Neuronal stem cell (in vitro differentiated cells): ENCODE results near the gene NHLRC4.

Experiments
- DNase-seq: peaks from one replicate; pipeline ENCODE4 v3.0.0-alpha.2; 2013; ENCODE audit warnings: low spot score
- H2AFZ ChIP-seq: one replicate; pipeline ENCODE4 v1.6.1; 2013; ENCODE audit warnings: mild to moderate bottlenecking, low read length, inconsistent platforms
- H2AK5ac ChIP-seq: 2 replicates; pipeline ENCODE4 v1.6.1; 2013; ENCODE audit warnings: low read depth, mild to moderate bottlenecking, inconsistent platforms, low read length, moderate library complexity, mixed read lengths
- H2BK120ac ChIP-seq: 2 replicates; pipeline ENCODE4 v1.6.1; 2013; ENCODE audit warnings: low read depth, mild to moderate bottlenecking, inconsistent platforms, low read length, moderate library complexity, mixed read lengths
- H2BK12ac ChIP-seq: one replicate; pipeline ENCODE4 v1.6.1; 2013; ENCODE audit warnings: low read length, inconsistent platforms
- H2BK15ac ChIP-seq: 2 replicates; pipeline ENCODE4 v1.6.1; 2013; ENCODE audit warnings: mild to moderate bottlenecking, low read length, inconsistent platforms, mixed read lengths
- H2BK5ac ChIP-seq: one replicate; pipeline ENCODE4 v1.6.1; 2013; ENCODE audit warnings: inconsistent platforms, mild to moderate bottlenecking, low read length, moderate library complexity
- H3K14ac ChIP-seq: one replicate; pipeline ENCODE4 v1.6.1; 2013; ENCODE audit warnings: low read length, inconsistent platforms
- H3K18ac ChIP-seq: 2 replicates; pipeline ENCODE4 v1.6.1; 2013; ENCODE audit warnings: low read length, inconsistent platforms
- H3K23ac ChIP-seq: 2 replicates; pipeline ENCODE4 v1.6.1; 2013; ENCODE audit warnings: low read depth, mild to moderate bottlenecking, mixed read lengths, low read length, inconsistent platforms; ENCODE audit not compliant: poor library complexity
- H3K27ac ChIP-seq: replicated peaks from 3 replicates; pipeline ENCODE4 v1.5.1; 2013; ENCODE audit warnings: low read length, inconsistent platforms
- H3K27me3 ChIP-seq, 3 experiments: 2 replicates each; pipeline ENCODE4 v1.6.1; 2013; ENCODE audit warnings: low read length in 3 of 3, mild to moderate bottlenecking in 2 of 3, inconsistent platforms in 1 of 3, low read depth in 1 of 3, mixed read lengths in 1 of 3, moderate library complexity in 1 of 3; ENCODE audit not compliant: control insufficient read depth in 3 of 3, insufficient read depth in 3 of 3
- H3K36me3 ChIP-seq, 2 donors: replicated peaks in 1 of 2; 2 replicates each; pipeline ENCODE4 v1.6.1; 2013; ENCODE audit warnings: low read length in 2 of 2; ENCODE audit not compliant: control insufficient read depth in 2 of 2, insufficient read depth in 2 of 2
- H3K4ac ChIP-seq: 2 replicates; pipeline ENCODE4 v1.6.1; 2013; ENCODE audit warnings: inconsistent platforms, mild to moderate bottlenecking, low read length, moderate library complexity
- H3K4me1 ChIP-seq, 2 donors: 1 replicate in 1 of 2; 2 replicates in 1 of 2; pipeline ENCODE4 v1.6.1; 2013; ENCODE audit warnings: low read length in 2 of 2, low read depth in 1 of 2; ENCODE audit not compliant: control insufficient read depth in 2 of 2, insufficient read depth in 1 of 2
- H3K4me2 ChIP-seq: one replicate; pipeline ENCODE4 v1.6.1; 2013; ENCODE audit warnings: mild to moderate bottlenecking, low read length, inconsistent platforms; ENCODE audit not compliant: insufficient read depth, poor library complexity, severe bottlenecking
- H3K4me3 ChIP-seq, 2 donors: 2 replicates each; pipeline ENCODE4 v1.5.1; 2013; ENCODE audit warnings: low read length in 2 of 2, mild to moderate bottlenecking in 2 of 2, inconsistent platforms in 1 of 2, moderate library complexity in 1 of 2
- H3K79me1 ChIP-seq: one replicate; pipeline ENCODE4 v1.6.1; 2013; ENCODE audit warnings: low read depth, mild to moderate bottlenecking, inconsistent platforms, low read length, moderate library complexity
- H3K9ac ChIP-seq: one replicate; pipeline ENCODE4 v1.6.1; 2013; ENCODE audit warnings: mild to moderate bottlenecking, low read depth, low read length, inconsistent platforms; ENCODE audit not compliant: poor library complexity
- H3K9me3 ChIP-seq, 2 donors: replicated peaks in 1 of 2; 2 replicates each; pipeline versions ENCODE3 to v1.6.1; 2013; ENCODE audit warnings: low read length in 2 of 2, mild to moderate bottlenecking in 2 of 2, inconsistent platforms in 1 of 2, low read depth in 1 of 2, mixed read lengths in 1 of 2, moderate library complexity in 1 of 2; ENCODE audit not compliant: control insufficient read depth in 2 of 2, insufficient read depth in 1 of 2
- H4K8ac ChIP-seq: one replicate; pipeline ENCODE4 v1.6.1; 2013; ENCODE audit warnings: low read depth, mild to moderate bottlenecking, inconsistent platforms, low read length, moderate library complexity
- H4K91ac ChIP-seq: one replicate; pipeline ENCODE4 v1.6.1; 2013; ENCODE audit warnings: low read length, low read depth, mild to moderate bottlenecking, inconsistent platforms; ENCODE audit not compliant: poor library complexity
- WGBS, 2 donors: extraction: QIAGEN DNeasy Blood & Tissue Kit; methylation state at CpG; one replicate each; pipeline ENCODE4 v1.1.7; 2013; ENCODE audit warnings: missing lambda C conversion rate in 2 of 2, mixed read lengths in 1 of 2; ENCODE audit not compliant: insufficient read length in 2 of 2, insufficient replicate concordance in 1 of 2; ENCODE audit errors: extremely low coverage in 2 of 2; 5-methylcytosine and 5-hydroxymethylcytosine counted together

The NHLRC4 gene

DNA sequence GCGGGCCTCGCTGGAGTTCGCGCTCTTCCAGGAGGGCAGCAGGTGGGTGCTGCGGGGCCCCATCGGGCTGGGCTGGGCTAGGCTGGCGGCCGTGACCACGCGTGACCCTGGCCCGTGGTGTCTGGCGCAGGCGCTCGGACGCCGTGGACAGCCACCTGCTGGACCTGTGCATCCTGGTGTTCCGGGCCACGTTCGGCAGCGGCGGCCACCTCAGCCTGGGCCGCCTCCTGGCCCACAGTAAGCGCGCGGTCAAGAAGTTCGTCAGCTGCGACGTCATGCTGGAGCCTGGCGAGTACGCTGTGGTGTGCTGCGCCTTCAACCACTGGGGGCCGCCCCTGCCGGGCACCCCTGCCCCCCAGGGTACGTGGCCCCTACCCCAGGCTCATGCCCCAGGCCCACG is 14.6 kb upstream of the NHLRC4 start:
- Histone ChIP-seq H3K4me3 (no peak overlapping the region), H3K9me3 (no peaks in the 10 kb centered on the region), H3K4me2 (no peak overlapping the region), H2AFZ (no peak overlapping the region), H3K9ac (no peak overlapping the region), H3K36me3 (peaks cover 3 to 24% of the 10 kb centered on the region in 2 donors), H4K91ac (no peak overlapping the region), H3K23ac (peak overlapping the region; percentile 20), H2BK12ac (no peak overlapping the region), H3K27ac (no peak overlapping the region), H3K14ac (no peak overlapping the region), H3K18ac (no peak overlapping the region), H2BK120ac (no peak overlapping the region), H3K4me1 (peaks cover 0 to 3% of the 10 kb centered on the region in 2 donors), H2BK5ac (no peak overlapping the region), H3K27me3 (peaks cover 0 to under 1% (median 0%) of the 10 kb centered on the region in 3 experiments), H3K79me1 (peaks cover 13% of the 10 kb centered on the region), H4K8ac (no peak overlapping the region), H3K4ac (no peak overlapping the region), H2BK15ac (no peak overlapping the region), H2AK5ac (no peak overlapping the region)
- DNase-seq, result no peak
- WGBS, 2 donors, result no CpG with 5 or more reads among the region's 35 CpGs

DNA sequence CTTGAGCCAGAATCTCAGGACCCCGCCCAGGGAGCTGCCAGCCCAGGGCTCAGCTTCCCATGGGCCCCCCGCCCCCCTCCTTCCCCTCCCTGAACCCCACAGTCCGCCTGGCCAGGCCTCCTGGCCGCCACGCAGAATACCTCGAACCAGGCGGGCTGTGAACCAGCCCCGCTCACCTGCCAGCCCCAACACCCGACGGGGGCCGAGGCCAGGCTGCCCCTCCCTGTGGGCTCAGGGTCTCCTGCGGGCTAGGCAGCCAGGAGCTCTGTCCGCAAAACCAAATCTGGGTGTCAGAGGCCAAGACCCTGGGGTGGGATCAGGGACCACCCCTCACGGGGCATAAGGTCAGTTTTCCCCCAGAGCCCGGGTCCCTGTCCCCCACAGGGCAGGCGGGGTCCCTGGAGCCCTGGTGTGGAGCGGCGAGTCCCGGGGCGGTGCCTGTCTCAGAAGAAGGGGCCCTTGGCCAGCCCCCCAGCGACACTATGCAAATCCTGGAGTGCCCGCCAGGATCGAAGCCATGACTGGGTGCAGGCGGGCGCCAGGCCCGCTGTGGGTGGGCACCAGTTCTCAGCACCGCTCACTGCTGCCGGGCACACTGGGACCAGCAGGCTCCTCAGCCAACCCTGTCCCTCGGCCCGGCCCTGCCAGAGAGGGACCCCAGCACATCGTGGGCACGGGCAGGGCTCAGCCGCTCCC is 13.1 kb upstream of the NHLRC4 start:
- Histone ChIP-seq H4K91ac (no peak overlapping the region), H4K8ac (no peak overlapping the region), H3K36me3 (peaks cover 2 to 17% of the 10 kb centered on the region in 2 donors), H2BK15ac (no peak overlapping the region), H3K4ac (no peak overlapping the region), H3K9me3 (no peaks in the 10 kb centered on the region), H3K23ac (no peak overlapping the region), H3K14ac (no peak overlapping the region), H3K79me1 (peaks cover 11% of the 10 kb centered on the region), H3K4me3 (no peak overlapping the region), H2AFZ (no peak overlapping the region), H3K4me2 (no peak overlapping the region), H3K9ac (no peak overlapping the region), H2BK5ac (no peak overlapping the region), H2BK12ac (no peak overlapping the region), H2BK120ac (no peak overlapping the region), H3K27ac (no peak overlapping the region), H3K27me3 (peaks cover 0 to 16% (median 7%) of the 10 kb centered on the region in 3 experiments), H3K18ac (no peak overlapping the region), H3K4me1 (peaks cover 0 to 3% of the 10 kb centered on the region in 2 donors), H2AK5ac (no peak overlapping the region)
- no CpG with 5 or more reads among the region's 33 CpGs for WGBS, 2 donors
- DNase-seq, result no peak

DNA sequence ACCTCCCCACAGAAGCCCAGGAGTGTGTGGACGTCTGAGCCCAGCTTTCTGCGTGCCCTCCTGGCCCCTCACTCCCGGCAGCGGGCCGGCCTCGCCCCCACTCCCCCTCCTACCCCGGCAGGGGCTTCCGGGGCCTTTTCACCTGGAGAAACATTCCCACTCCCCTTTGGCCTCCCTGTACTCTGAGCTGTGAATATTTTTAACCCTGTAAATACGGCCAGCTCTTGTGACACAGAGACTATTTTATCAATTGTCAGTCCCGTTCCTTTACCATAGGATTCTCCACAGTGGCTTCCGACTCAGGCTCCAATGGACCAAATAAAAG is 12.5 kb upstream of the NHLRC4 start:
- H3K9me3 ChIP-seq, result no peaks in the 10 kb centered on the region
- no peak overlapping the region for H4K8ac ChIP-seq
- no peak overlapping the region for H2BK5ac ChIP-seq
- peaks cover 2 to 15% of the 10 kb centered on the region in 2 donors for H3K36me3 ChIP-seq
- peak overlapping the region; percentile 8 for H3K14ac ChIP-seq
- H3K4me2 ChIP-seq, result no peak overlapping the region
- H3K27ac ChIP-seq, result no peak overlapping the region
- no peak overlapping the region for H3K18ac ChIP-seq
- H3K9ac ChIP-seq, result no peak overlapping the region
- no peak overlapping the region for H3K23ac ChIP-seq
- H2BK15ac ChIP-seq, result no peak overlapping the region
- DNase-seq, result no peak
- H3K79me1 ChIP-seq, result peaks cover 9% of the 10 kb centered on the region
- H4K91ac ChIP-seq, result no peak overlapping the region
- no peak overlapping the region for H2AK5ac ChIP-seq
- H3K4ac ChIP-seq, result no peak overlapping the region
- peaks cover 0 to 3% of the 10 kb centered on the region in 2 donors for H3K4me1 ChIP-seq
- peak overlapping the region; percentile 31 for H2BK120ac ChIP-seq
- H3K4me3 ChIP-seq, result no peak overlapping the region
- no CpG with 5 or more reads among the region's 11 CpGs for WGBS, 2 donors
- no peak overlapping the region for H2AFZ ChIP-seq
- H2BK12ac ChIP-seq, result no peak overlapping the region
- H3K27me3 ChIP-seq, result peaks cover under 1 to 21% (median 12%) of the 10 kb centered on the region in 3 experiments

DNA sequence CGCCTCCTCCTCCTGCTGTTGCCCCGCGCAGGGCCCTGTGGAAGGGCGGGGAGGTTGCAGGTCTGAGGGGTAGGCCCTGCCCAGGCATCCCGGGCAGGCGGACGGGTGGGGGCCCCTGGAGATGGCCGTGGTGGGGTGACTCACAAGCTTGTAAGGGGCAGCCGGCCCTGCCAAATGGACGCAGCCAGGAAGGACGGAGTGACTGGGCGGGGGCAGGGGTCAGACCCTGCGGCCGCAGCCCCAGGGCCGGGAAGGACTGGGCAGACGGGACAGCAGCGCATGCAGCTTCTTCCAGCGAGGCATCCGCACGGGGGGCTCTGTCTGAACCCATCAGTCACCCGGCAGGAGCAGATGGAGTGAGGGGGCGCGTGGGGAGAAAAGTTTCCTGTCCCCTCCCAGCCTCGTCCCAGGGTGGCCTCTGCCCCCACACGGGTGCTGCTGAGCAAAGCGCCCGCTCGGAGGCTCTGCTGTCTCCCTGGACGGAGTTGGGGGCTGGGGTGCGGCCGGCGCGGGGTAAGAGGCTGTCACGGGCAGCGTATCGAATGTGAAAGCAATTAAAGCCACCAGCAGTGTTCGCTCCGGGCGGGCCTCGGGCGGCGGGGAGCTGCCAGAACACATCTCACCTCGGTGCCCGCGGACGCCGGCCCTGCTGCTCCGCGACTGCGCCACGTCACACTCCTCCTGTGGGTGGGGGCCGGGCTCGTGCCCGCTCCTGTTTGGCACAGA is 12.0 kb upstream of the NHLRC4 start:
- H3K79me1 ChIP-seq, result peaks cover 9% of the 10 kb centered on the region
- H2BK12ac ChIP-seq, result no peak overlapping the region
- H4K91ac ChIP-seq, result no peak overlapping the region
- H3K4me3 ChIP-seq, result no peak overlapping the region
- H2BK5ac ChIP-seq, result no peak overlapping the region
- peak overlapping the region; percentile 57 for H3K18ac ChIP-seq
- no peak overlapping the region for H2AK5ac ChIP-seq
- peaks cover 2 to 15% of the 10 kb centered on the region in 2 donors for H3K36me3 ChIP-seq
- H2BK120ac ChIP-seq, result peak overlapping the region; percentile 31
- H3K14ac ChIP-seq, result peak overlapping the region; percentile 38
- H3K9ac ChIP-seq, result no peak overlapping the region
- H4K8ac ChIP-seq, result no peak overlapping the region
- no peak overlapping the region for H2BK15ac ChIP-seq
- H3K4me2 ChIP-seq, result no peak overlapping the region
- H2AFZ ChIP-seq, result no peak overlapping the region
- H3K27me3 ChIP-seq, result peaks cover 6 to 27% (median 18%) of the 10 kb centered on the region in 3 experiments
- no peak for DNase-seq
- H3K4me1 ChIP-seq, result peaks cover 0 to 7% of the 10 kb centered on the region in 2 donors
- no peak overlapping the region for H3K27ac ChIP-seq
- H3K4ac ChIP-seq, result no peak overlapping the region
- no CpG with 5 or more reads among the region's 54 CpGs for WGBS, 2 donors
- H3K23ac ChIP-seq, result peak overlapping the region; percentile 73
- no peaks in the 10 kb centered on the region for H3K9me3 ChIP-seq
